ENCODE measurements around the gene FILIP1L.

DNA sequence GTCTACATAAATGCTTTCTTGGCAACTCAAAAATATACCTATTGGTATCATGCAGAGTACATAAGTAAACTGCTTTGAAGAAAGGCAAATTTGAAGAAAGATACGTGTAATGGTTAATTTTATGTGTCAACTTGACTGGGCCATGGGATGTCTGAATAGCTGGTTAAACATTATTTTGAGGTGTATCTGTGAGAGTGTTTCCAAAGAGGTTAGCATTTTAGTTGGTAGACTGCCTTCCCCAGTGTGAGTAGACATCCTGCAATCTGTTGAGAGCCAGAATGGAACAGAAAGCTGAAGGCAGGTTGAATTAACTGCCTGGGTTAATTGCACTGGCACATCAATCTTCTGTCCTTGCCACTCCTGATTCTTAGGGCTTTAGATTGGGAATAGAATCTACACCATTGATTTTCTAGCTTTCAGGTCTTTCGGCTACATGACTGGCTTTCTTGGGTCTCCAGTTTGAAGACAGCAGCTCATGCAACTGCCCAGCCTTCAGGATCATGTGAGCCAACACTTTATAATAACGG lies 198.3 kb downstream of the FILIP1L start:
- TF ChIP-seq POLR2A (IDR thresholded peaks at IDR 0.05): no peak
- TF ChIP-seq, protein P1, sequence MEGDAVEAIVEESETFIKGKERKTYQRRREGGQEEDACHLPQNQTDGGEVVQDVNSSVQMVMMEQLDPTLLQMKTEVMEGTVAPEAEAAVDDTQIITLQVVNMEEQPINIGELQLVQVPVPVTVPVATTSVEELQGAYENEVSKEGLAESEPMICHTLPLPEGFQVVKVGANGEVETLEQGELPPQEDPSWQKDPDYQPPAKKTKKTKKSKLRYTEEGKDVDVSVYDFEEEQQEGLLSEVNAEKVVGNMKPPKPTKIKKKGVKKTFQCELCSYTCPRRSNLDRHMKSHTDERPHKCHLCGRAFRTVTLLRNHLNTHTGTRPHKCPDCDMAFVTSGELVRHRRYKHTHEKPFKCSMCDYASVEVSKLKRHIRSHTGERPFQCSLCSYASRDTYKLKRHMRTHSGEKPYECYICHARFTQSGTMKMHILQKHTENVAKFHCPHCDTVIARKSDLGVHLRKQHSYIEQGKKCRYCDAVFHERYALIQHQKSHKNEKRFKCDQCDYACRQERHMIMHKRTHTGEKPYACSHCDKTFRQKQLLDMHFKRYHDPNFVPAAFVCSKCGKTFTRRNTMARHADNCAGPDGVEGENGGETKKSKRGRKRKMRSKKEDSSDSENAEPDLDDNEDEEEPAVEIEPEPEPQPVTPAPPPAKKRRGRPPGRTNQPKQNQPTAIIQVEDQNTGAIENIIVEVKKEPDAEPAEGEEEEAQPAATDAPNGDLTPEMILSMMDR (IDR thresholded peaks at IDR 0.05): no peak
